ENCODE data around the gene ZNF569.

- TF ChIP-seq CTCF (conservative IDR thresholded peaks at IDR 0.05 in 1 of 2, IDR thresholded peaks at IDR 0.05 in 1 of 2; ENCODE audit: extremely low read depth in 1 of 2, insufficient read depth in 1 of 2, low read depth in 1 of 2, low read length in 2 of 2) (no peak), EZH2 (IDR thresholded peaks at IDR 0.05; ENCODE audit: borderline replicate concordance, low read length) (no peak)
Observed at GRCh38 chr19:37401078-37401477, 66.2 kb downstream of the ZNF569 start.
